ENCODE results near the gene CYP1A2. TPM values are rescaled to one million over a fixed set of nuclear protein-coding genes. Genes with fewer than 3 reads are reported as not detected.

The CYP1A2 gene
- total RNA-seq, 1 experiment from 2014 or later, result not detected

- Histone ChIP-seq H4K5ac (ENCODE audit: insufficient read length, low read depth, low read length) (no peak overlapping the region), H3K18ac (ENCODE audit: insufficient read length, low read depth, low read length) (no peak overlapping the region), H2BK12ac (ENCODE audit: insufficient read length, low read depth, low read length) (peak overlapping the region; percentile 5), H3K27ac (ENCODE audit: insufficient read length, low read depth, low read length) (no peak overlapping the region), H3K9me3 (ENCODE audit: control insufficient read depth, low read depth, low read length) (no peaks in the 10 kb centered on the region), H3K23me2 (ENCODE audit: insufficient read length, low read depth, low read length, poor library complexity, severe bottlenecking) (no peaks in the 10 kb centered on the region), H2AK5ac (ENCODE audit: insufficient read length, low read length) (no peak overlapping the region), H3K56ac (ENCODE audit: insufficient read length, low read depth, low read length) (no peak overlapping the region), H3K9ac (ENCODE audit: extremely low read depth, insufficient read length, low read length) (no peak overlapping the region), H3K14ac (ENCODE audit: insufficient read depth, low read length) (no peak overlapping the region), H3K23ac (ENCODE audit: insufficient read length, low read depth, low read length) (no peak overlapping the region), H3K4me2 (ENCODE audit: insufficient read depth, insufficient read length, low read length) (no peak overlapping the region), H2BK5ac (ENCODE audit: insufficient read length, low read length) (no peak overlapping the region), H3K79me2 (ENCODE audit: insufficient read depth, low read length) (no peaks in the 10 kb centered on the region), H4K8ac (replicated peaks; ENCODE audit: insufficient read length, low read depth, low read length) (no peak overlapping the region), H4K91ac (ENCODE audit: insufficient read length, low read depth, low read length) (no peak overlapping the region), H3K4ac (ENCODE audit: low read depth, low read length) (no peak overlapping the region), H2BK120ac (ENCODE audit: low read depth, low read length, poor library complexity, severe bottlenecking) (no peak overlapping the region), H3K4me1 (ENCODE audit: insufficient read depth, low read length) (no peaks in the 10 kb centered on the region), H2BK15ac (ENCODE audit: low read depth, low read length) (no peak overlapping the region), H2BK20ac (ENCODE audit: low read depth, low read length, poor library complexity, severe bottlenecking) (no peak overlapping the region), H3K27me3 (ENCODE audit: insufficient read depth, low read length) (no peaks in the 10 kb centered on the region; the same call in 1 of the 2 replicates), H3K79me1 (ENCODE audit: insufficient read depth, low read depth, low read length, poor library complexity, severe bottlenecking) (no peaks in the 10 kb centered on the region), H2AFZ (ENCODE audit: low read length) (no peak overlapping the region), H3T11ph (ENCODE audit: low read length) (no peak overlapping the region), H4K20me1 (ENCODE audit: control insufficient read depth, insufficient read depth, insufficient read length) (no peaks in the 10 kb centered on the region)
- WGBS (ENCODE audit: extremely low coverage, insufficient read length, low lambda C conversion rate), result no CpG with 5 or more reads among the region's 4 CpGs
- Mint-ChIP-seq H3K9me3 (no peaks in the 10 kb centered on the region), H3K27ac (no peak overlapping the region), H3K4me3 (no peak overlapping the region), H3K36me3 (ENCODE audit: insufficient read depth in 1 of 3, low read depth in 3 of 3) (no peaks in the 10 kb centered on the region), H3K27me3 (ENCODE audit: low read depth) (peaks cover 50% of the 10 kb centered on the region), H3K4me1 (peaks cover 29 to 36% of the 10 kb centered on the region in 2 experiments)
- DNase-seq, result no peak
- TF ChIP-seq CTCF (conservative IDR thresholded peaks at IDR 0.05), result no peak
Observed at GRCh38 chr15:74770211-74770903, 21.7 kb downstream of the CYP1A2 start.

All from H9 (cell line).